GM12878 (cell line): Measurements from ENCODE around the gene CRELD2. TPM values are rescaled to one million over a fixed set of nuclear protein-coding genes. Genes with fewer than 3 reads are reported as not detected.

Experiments
- BHLHE40 ChIP-seq, 2 experiments: fragments of 450-650 bp in 1 of 2; IDR thresholded peaks; 2 replicates each; pipeline ENCODE4 v1.6.1; 2011 to 2017; ENCODE audit warnings: low read depth in 2 of 2, borderline replicate concordance in 1 of 2, improper control_type of control experiment in 1 of 2, low read length in 1 of 2, mild to moderate bottlenecking in 1 of 2
- BMI1 ChIP-seq: fragments of 450-650 bp; IDR thresholded peaks from 2 replicates; pipeline ENCODE4 v1.6.1; 2016; ENCODE audit warnings: mild to moderate bottlenecking, moderate library complexity, borderline replicate concordance
- BRCA1 ChIP-seq: IDR thresholded peaks from 2 replicates; pipeline ENCODE4 v1.6.1; 2011; ENCODE audit warnings: low read depth, low read length, improper control_type of control experiment
- CREM ChIP-seq: IDR thresholded peaks from 2 replicates; pipeline ENCODE4 v1.6.1; 2014; ENCODE audit warnings: antibody characterized with exemption, low read depth
- E2F4 ChIP-seq: IDR thresholded peaks from 2 replicates; pipeline ENCODE4 v1.6.1; 2012; ENCODE audit warnings: low read depth, low read length, improper control_type of control experiment
- EED ChIP-seq: sonication (generic); IDR thresholded peaks from 2 replicates; pipeline ENCODE4 v1.6.1; 2016; ENCODE audit warnings: antibody characterized with exemption, low read depth
- MEF2B ChIP-seq: fragments of 450-650 bp; IDR thresholded peaks from 2 replicates; pipeline ENCODE4 v1.6.1; 2018; ENCODE audit warnings: mild to moderate bottlenecking, moderate library complexity; ENCODE audit not compliant: partially characterized antibody, poor library complexity, severe bottlenecking
- MYC ChIP-seq: IDR thresholded peaks from 2 replicates; pipeline ENCODE4 v1.6.1; 2011; ENCODE audit warnings: mild to moderate bottlenecking, low read length, moderate library complexity, inconsistent platforms; ENCODE audit not compliant: insufficient read depth, insufficient replicate concordance, insufficient read length, severe bottlenecking
- NFYA ChIP-seq: IDR thresholded peaks from 2 replicates; pipeline ENCODE4 v1.6.1; 2011; ENCODE audit warnings: low read depth, mild to moderate bottlenecking, low read length, improper control_type of control experiment, borderline replicate concordance
- PRDM15 ChIP-seq: fragments of 450-650 bp; formaldehyde crosslinking; IDR thresholded peaks from 2 replicates; pipeline ENCODE4 v1.4.0; 2020; ENCODE audit warnings: mild to moderate bottlenecking, moderate library complexity
- REST ChIP-seq: IDR thresholded peaks from 2 replicates; pipeline ENCODE4 v1.6.1; 2012; ENCODE audit warnings: mild to moderate bottlenecking, low read depth, low read length
- SMAD1 ChIP-seq: fragments of 450-650 bp; IDR thresholded peaks from 2 replicates; pipeline ENCODE4 v1.6.1; 2018; ENCODE audit warnings: mild to moderate bottlenecking, low read depth; ENCODE audit not compliant: partially characterized antibody
- SREBF2 ChIP-seq: IDR thresholded peaks from 2 replicates; pipeline ENCODE4 v1.6.1; 2012; ENCODE audit warnings: mild to moderate bottlenecking, low read length
- SUPT20H ChIP-seq: IDR thresholded peaks from 2 replicates; pipeline ENCODE4 v1.6.1; 2011; ENCODE audit warnings: low read depth, mild to moderate bottlenecking, low read length, moderate library complexity, borderline replicate concordance; ENCODE audit not compliant: control insufficient read depth
- TCF12 ChIP-seq: IDR thresholded peaks from 2 replicates; pipeline ENCODE4 v1.6.1; 2011; ENCODE audit warnings: low read depth, mild to moderate bottlenecking, low read length
- WRNIP1 ChIP-seq: IDR thresholded peaks from 2 replicates; pipeline ENCODE4 v1.6.1; 2011; ENCODE audit warnings: low read depth, low read length, improper control_type of control experiment, borderline replicate concordance
- ZBTB33 ChIP-seq: fragments of 450-650 bp; IDR thresholded peaks from 2 replicates; pipeline ENCODE4 v1.6.1; 2017; ENCODE audit warnings: mild to moderate bottlenecking
- ZNF622 ChIP-seq: fragments of 450-650 bp; IDR thresholded peaks from 2 replicates; pipeline ENCODE4 v1.6.1; 2017; ENCODE audit warnings: mild to moderate bottlenecking, inconsistent platforms
- polyA plus RNA-seq, 11 experiments: library from polyadenylated mRNA; depleted of rRNA in 4 of 11; unstranded in 6 of 11; stranded (reverse) in 5 of 11; fragments of >200 nt; fragmentation: Nextera tagmentation in 4 of 11; fragmentation: Illumina TruSeq in 1 of 11; extraction: Ambion mirVana in 4 of 11; extraction: Trizol in 1 of 11; gene quantifications; 1 replicate in 1 of 11; 2 replicates in 10 of 11; pipeline versions ENCODE4 v1.2.1 to v1.2.3, GENCODE V29; 2011 to 2016; ENCODE audit warnings: inconsistent platforms in 2 of 11, missing spikeins in 2 of 11, low read depth in 1 of 11
- total RNA-seq, 4 experiments: library from RNA; depleted of rRNA in 3 of 4; stranded (reverse); fragments of >200 nt in 3 of 4; fragmentation: Illumina TruSeq in 1 of 4; extraction: Trizol in 1 of 4; gene quantifications; 2 replicates each; pipeline versions ENCODE4 v1.2.1 to v1.2.3, GENCODE V29; 2013 to 2021

The CRELD2 gene
- total and polyA plus RNA-seq, 10 of the 15 experiments (the other 5 are each of a cell fraction or from before 2014, with no cell fraction given), result 9.4 to 111 (median 25.9) TPM

GRCh38 chr22:49925525-49926128 is 7.2 kb downstream of the CRELD2 start (continued):
- TF ChIP-seq BMI1 (no peak), ZBTB33 (no peak), REST (no peak), BHLHE40 (IDR thresholded peaks at IDR 0.05; ENCODE audit: borderline replicate concordance in 1 of 2, low read depth in 2 of 2, low read length in 1 of 2) (peak; percentile 32 to 58; a peak in 2 of 4 replicates), SREBF2 (no peak), BRCA1 (no peak), SUPT20H (no peak), PRDM15 (CRISPR knock-in tag) (no peak), MYC (no peak), EED (no peak), WRNIP1 (no peak), SMAD1 (no peak), MEF2B (no peak), E2F4 (no peak), CREM (peak; percentile 36; the same call in 1 of the 2 replicates), ZNF622 (no peak), NFYA (no peak), TCF12 (no peak)
